ENCODE results near the gene IGLL5. TPM values are rescaled to one million over a fixed set of nuclear protein-coding genes. Genes with fewer than 3 reads are reported as not detected.

IGLL5 gene
- total RNA-seq, 1 donor from 2014 or later = 0.47 TPM

DNA sequence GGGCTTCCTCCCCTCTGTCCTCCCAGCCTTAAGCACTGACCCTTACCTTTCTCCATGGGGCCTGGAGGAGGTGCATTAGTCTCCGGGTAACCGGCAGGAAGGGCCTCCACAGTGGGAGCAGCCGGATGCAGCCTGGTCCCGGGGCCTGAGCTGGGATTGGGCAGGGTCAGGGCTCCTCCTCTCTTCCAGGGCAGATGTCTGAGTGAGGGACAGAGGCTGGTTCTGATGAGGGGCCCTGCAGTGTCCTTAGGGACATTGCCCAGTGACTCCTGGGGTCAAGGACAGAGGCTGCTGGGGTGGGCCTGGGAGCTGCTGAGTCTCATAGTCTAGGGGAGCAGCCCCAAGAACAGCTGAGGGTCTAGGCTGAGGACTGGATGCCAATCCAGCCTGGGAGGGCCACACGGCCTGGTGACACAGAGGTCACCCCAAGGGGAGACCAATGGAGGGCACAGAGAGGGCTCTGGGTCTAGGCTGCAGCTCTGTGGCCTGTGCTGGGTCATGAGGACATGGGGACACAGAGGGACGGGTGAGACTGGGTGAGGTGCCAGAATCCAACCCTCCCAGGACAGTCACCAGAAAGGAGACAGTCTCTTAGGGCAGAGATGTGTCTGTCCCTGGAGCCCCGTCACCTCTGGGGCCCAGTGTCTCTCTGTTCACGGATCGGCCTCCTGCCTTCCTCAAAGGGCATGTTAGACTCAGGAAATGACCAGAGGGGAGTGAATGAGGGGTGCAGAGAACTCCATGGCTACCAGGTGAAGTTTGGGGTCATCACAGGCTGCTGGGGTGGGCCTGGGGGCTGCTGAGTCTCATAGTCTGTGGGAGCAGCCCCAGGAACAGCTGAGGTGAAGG is 6.5 kb downstream of the IGLL5 start:
- no peak for TF ChIP-seq CTCF (IDR thresholded peaks at IDR 0.05; ENCODE audit: borderline replicate concordance)
- H3K27ac ChIP-seq (replicated peaks) = no peak overlapping the region
- no peaks in the 10 kb centered on the region for H3K36me3 ChIP-seq
- H3K27me3 ChIP-seq (ENCODE audit: low read depth) = peaks cover 71% of the 10 kb centered on the region
- H3K4me3 ChIP-seq = no peak overlapping the region
- intact Hi-C loops (cut with micrococcal nuclease) = no loop called here
- H3K9me3 ChIP-seq (replicated peaks) = no peaks in the 10 kb centered on the region
- H3K4me1 ChIP-seq = no peaks in the 10 kb centered on the region
- DNase-seq = no peak

- Histone ChIP-seq H3K4me3 (no peak overlapping the region), H3K36me3 (no peaks in the 10 kb centered on the region), H3K9me3 (replicated peaks) (no peaks in the 10 kb centered on the region), H3K27me3 (ENCODE audit: low read depth) (peaks cover 63% of the 10 kb centered on the region), H3K27ac (replicated peaks) (no peak overlapping the region), H3K4me1 (no peaks in the 10 kb centered on the region)
- intact Hi-C loops (cut with micrococcal nuclease) = no loop called here
- DNase-seq = no peak
- TF ChIP-seq CTCF (IDR thresholded peaks at IDR 0.05; ENCODE audit: borderline replicate concordance) = no peak
These were observed 7.4 kb downstream of the IGLL5 start for GRCh38 chr22:22894740-22895731.

GRCh38 chr22:22895776-22896445 is 8.3 kb downstream of the IGLL5 start:
- Histone ChIP-seq H3K4me3 (no peak overlapping the region), H3K27ac (replicated peaks) (no peak overlapping the region), H3K4me1 (no peaks in the 10 kb centered on the region), H3K36me3 (no peaks in the 10 kb centered on the region), H3K27me3 (ENCODE audit: low read depth) (peaks cover 60% of the 10 kb centered on the region), H3K9me3 (replicated peaks) (no peaks in the 10 kb centered on the region)
- intact Hi-C loops (cut with micrococcal nuclease) = no loop called here
- no peak for TF ChIP-seq CTCF (IDR thresholded peaks at IDR 0.05; ENCODE audit: borderline replicate concordance)
- DNase-seq = no peak

DNA sequence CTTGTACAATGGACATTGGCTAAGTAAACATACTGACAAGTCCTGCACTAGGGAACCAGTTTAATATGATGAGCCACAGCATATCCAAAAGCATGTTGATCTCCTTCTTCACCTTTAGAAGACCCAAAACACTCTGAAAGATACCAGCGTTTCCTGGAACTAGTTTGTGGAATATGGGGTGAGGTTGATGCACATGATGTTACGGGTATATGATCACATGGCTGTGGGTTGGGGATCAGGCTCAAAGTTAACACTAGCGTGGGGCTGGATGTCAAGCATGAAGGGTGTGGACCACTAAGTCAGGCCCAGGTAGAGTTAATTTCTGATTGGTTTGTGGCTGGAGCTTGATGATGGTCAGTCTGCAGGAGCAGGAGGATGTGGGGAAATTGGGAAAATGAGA is 9.0 kb downstream of the IGLL5 start:
- H3K4me3 ChIP-seq = no peak overlapping the region
- no peak overlapping the region for H3K27ac ChIP-seq (replicated peaks)
- intact Hi-C loops (cut with micrococcal nuclease) = no loop called here
- no peaks in the 10 kb centered on the region for H3K4me1 ChIP-seq
- H3K36me3 ChIP-seq = no peaks in the 10 kb centered on the region
- no peak for TF ChIP-seq CTCF (IDR thresholded peaks at IDR 0.05; ENCODE audit: borderline replicate concordance)
- H3K9me3 ChIP-seq (replicated peaks) = no peaks in the 10 kb centered on the region
- H3K27me3 ChIP-seq (ENCODE audit: low read depth) = peaks cover 58% of the 10 kb centered on the region
- DNase-seq = no peak

DNA sequence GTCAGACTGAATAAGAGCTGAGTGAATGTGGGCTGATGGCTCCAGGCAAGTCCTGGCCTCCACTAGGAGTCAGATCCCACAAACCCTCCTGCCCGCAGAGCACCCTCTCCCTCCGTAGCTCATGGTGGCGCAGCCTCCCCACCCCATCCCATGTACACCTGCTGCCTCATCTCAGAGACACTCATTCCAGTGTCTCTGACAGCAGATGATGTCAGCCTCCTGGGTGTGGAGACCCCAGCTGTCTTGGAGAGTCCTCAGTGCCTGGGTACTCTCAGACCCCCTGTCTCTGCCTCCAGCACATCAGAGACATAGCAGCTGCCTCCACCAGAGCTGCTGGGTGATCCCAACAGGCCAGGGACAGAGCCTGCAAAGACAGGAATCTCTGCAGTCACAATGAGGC is 9.5 kb downstream of the IGLL5 start:
- no peak overlapping the region for H3K27ac ChIP-seq (replicated peaks)
- DNase-seq = no peak
- no peaks in the 10 kb centered on the region for H3K9me3 ChIP-seq (replicated peaks)
- no peaks in the 10 kb centered on the region for H3K4me1 ChIP-seq
- H3K36me3 ChIP-seq = no peaks in the 10 kb centered on the region
- intact Hi-C loops (cut with micrococcal nuclease) = no loop called here
- peaks cover 59% of the 10 kb centered on the region for H3K27me3 ChIP-seq (ENCODE audit: low read depth)
- no peak for TF ChIP-seq CTCF (IDR thresholded peaks at IDR 0.05; ENCODE audit: borderline replicate concordance)
- no peak overlapping the region for H3K4me3 ChIP-seq
